ENCODE results near the gene NRXN3.

NRXN3 gene

DNA sequence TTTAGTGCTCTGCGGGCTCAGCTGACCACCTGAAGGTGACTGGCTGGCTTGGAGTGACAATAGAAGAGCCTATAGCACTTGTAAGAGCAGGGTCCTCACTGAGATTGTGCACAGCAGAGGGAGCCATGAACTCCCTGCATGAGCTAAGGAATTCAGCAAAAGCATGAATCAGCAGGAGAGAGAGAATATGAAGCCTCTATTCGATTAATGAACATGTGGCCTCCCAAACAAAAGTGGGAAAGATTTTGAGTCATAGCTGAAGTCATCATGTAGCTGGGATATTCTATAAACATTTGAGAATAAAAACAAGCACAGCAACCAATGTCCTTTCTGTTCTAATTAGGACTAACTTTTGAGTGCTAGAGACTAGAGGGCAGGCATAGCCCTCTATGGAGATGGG lies 1414.5 kb downstream of the NRXN3 start:
- Histone ChIP-seq H3K9me3 (ENCODE audit: control insufficient read depth, insufficient read depth, low read length) (no peaks in the 10 kb centered on the region; the same call in 1 of the 2 replicates), H3K36me3 (ENCODE audit: control insufficient read depth, insufficient read depth, low read length) (no peaks in the 10 kb centered on the region), H3K4me3 (ENCODE audit: low read depth, low read length) (no peak overlapping the region), H3K9ac (ENCODE audit: low read depth, low read length) (no peak overlapping the region), H3K4me1 (ENCODE audit: control insufficient read depth, insufficient read depth, low read length) (peaks cover 15% of the 10 kb centered on the region; the same call in 1 of the 2 replicates), H3K27ac (ENCODE audit: low read depth, low read length) (no peak overlapping the region), H3K27me3 (ENCODE audit: control insufficient read depth, insufficient read depth, low read length) (no peaks in the 10 kb centered on the region)

- H3K27ac ChIP-seq (ENCODE audit: low read depth, low read length), result no peak overlapping the region
- H3K4me3 ChIP-seq (ENCODE audit: low read depth, low read length), result no peak overlapping the region
- H3K9me3 ChIP-seq (ENCODE audit: control insufficient read depth, insufficient read depth, low read length), result peaks cover 7% of the 10 kb centered on the region
- no peaks in the 10 kb centered on the region for H3K27me3 ChIP-seq (ENCODE audit: control insufficient read depth, insufficient read depth, low read length)
- H3K36me3 ChIP-seq (ENCODE audit: control insufficient read depth, insufficient read depth, low read length), result no peaks in the 10 kb centered on the region
- H3K9ac ChIP-seq (ENCODE audit: low read depth, low read length), result no peak overlapping the region
- peaks cover 18% of the 10 kb centered on the region; the same call in 1 of the 2 replicates for H3K4me1 ChIP-seq (ENCODE audit: control insufficient read depth, insufficient read depth, low read length)
These were observed 1415.7 kb downstream of the NRXN3 start for GRCh38 chr14:79585845-79586244.

DNA sequence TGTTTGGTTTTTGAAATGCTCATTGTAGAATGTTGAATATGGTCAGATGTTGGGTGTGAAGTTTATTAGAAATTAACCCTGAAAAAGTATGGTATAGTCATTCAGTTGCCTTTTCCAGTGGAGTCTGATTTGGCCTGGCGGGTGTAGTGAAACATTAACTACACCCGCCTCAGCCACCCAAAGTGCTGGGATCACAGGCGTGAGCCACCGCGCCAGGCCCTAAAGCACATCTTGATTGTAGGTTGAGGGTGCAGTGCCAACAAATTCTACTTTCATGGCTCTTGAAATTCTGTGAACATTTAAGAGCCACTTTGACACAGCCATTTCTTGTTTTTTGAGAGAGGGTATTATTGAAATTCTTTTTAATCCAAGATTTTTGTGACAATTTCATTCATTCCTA lies 1416.2 kb downstream of the NRXN3 start:
- peaks cover 18% of the 10 kb centered on the region; the same call in 1 of the 2 replicates for H3K4me1 ChIP-seq (ENCODE audit: control insufficient read depth, insufficient read depth, low read length)
- no peaks in the 10 kb centered on the region for H3K36me3 ChIP-seq (ENCODE audit: control insufficient read depth, insufficient read depth, low read length)
- H3K9ac ChIP-seq (ENCODE audit: low read depth, low read length), result no peak overlapping the region
- no peak overlapping the region for H3K4me3 ChIP-seq (ENCODE audit: low read depth, low read length)
- H3K27me3 ChIP-seq (ENCODE audit: control insufficient read depth, insufficient read depth, low read length), result no peaks in the 10 kb centered on the region
- peaks cover 7% of the 10 kb centered on the region for H3K9me3 ChIP-seq (ENCODE audit: control insufficient read depth, insufficient read depth, low read length)
- no peak overlapping the region for H3K27ac ChIP-seq (ENCODE audit: low read depth, low read length)

- Histone ChIP-seq H3K27me3 (ENCODE audit: control insufficient read depth, insufficient read depth, low read length) (no peaks in the 10 kb centered on the region), H3K9me3 (ENCODE audit: control insufficient read depth, insufficient read depth, low read length) (peaks cover 7% of the 10 kb centered on the region), H3K4me3 (ENCODE audit: low read depth, low read length) (no peak overlapping the region), H3K36me3 (ENCODE audit: control insufficient read depth, insufficient read depth, low read length) (no peaks in the 10 kb centered on the region), H3K4me1 (ENCODE audit: control insufficient read depth, insufficient read depth, low read length) (peaks cover 16% of the 10 kb centered on the region; the same call in 1 of the 2 replicates), H3K9ac (ENCODE audit: low read depth, low read length) (no peak overlapping the region), H3K27ac (ENCODE audit: low read depth, low read length) (no peak overlapping the region)
These were observed 1416.9 kb downstream of the NRXN3 start for GRCh38 chr14:79586989-79587598.

DNA sequence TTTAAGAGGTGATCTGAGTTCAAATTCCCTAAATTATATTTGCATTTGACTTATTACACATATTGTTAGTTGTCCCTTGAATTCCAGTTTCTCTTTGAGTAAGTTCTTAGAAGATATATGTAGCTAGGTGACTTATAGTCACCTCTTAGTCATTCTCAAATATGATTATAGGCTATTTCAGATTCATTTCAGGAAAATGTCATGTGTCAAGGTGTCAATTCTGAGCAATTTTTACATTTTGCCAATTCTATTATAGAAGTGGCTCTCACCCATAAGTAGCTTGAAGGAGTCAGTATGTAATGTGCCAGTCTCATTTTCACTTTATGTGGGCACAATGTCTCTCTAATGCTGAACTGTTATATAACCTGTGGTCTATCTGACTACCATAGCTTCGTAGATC lies 1417.7 kb downstream of the NRXN3 start:
- H3K9me3 ChIP-seq (ENCODE audit: control insufficient read depth, insufficient read depth, low read length), result peaks cover 9% of the 10 kb centered on the region
- no peak overlapping the region for H3K4me3 ChIP-seq (ENCODE audit: low read depth, low read length)
- H3K27me3 ChIP-seq (ENCODE audit: control insufficient read depth, insufficient read depth, low read length), result no peaks in the 10 kb centered on the region
- no peaks in the 10 kb centered on the region for H3K36me3 ChIP-seq (ENCODE audit: control insufficient read depth, insufficient read depth, low read length)
- peaks cover 16% of the 10 kb centered on the region; the same call in 1 of the 2 replicates for H3K4me1 ChIP-seq (ENCODE audit: control insufficient read depth, insufficient read depth, low read length)
- no peak overlapping the region for H3K27ac ChIP-seq (ENCODE audit: low read depth, low read length)
- no peak overlapping the region for H3K9ac ChIP-seq (ENCODE audit: low read depth, low read length)

DNA sequence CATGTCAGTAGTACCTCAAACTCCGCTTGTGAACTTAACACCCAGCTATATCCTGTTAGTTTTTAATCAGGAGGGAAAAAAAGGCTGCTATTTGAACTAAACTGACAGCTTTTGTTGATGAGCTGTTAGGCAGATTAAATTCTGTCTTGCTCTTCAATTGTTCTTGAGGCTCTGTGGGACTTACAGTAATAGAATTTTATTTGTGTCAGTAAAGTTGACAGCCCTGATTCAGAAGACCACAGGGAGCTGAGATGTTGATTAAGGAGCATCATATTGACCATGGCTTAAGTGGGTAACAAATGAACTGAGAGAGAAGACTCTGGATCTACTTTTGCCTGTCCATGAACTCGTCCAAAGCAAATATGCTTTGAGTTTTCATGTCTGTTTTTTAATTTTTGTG lies 1418.2 kb downstream of the NRXN3 start:
- Histone ChIP-seq H3K27ac (ENCODE audit: low read depth, low read length) (no peak overlapping the region), H3K9me3 (ENCODE audit: control insufficient read depth, insufficient read depth, low read length) (peaks cover 12% of the 10 kb centered on the region), H3K4me3 (ENCODE audit: low read depth, low read length) (no peak overlapping the region), H3K27me3 (ENCODE audit: control insufficient read depth, insufficient read depth, low read length) (no peaks in the 10 kb centered on the region), H3K9ac (ENCODE audit: low read depth, low read length) (no peak overlapping the region), H3K4me1 (ENCODE audit: control insufficient read depth, insufficient read depth, low read length) (peaks cover 16% of the 10 kb centered on the region; the same call in 1 of the 2 replicates), H3K36me3 (ENCODE audit: control insufficient read depth, insufficient read depth, low read length) (no peaks in the 10 kb centered on the region)

DNA sequence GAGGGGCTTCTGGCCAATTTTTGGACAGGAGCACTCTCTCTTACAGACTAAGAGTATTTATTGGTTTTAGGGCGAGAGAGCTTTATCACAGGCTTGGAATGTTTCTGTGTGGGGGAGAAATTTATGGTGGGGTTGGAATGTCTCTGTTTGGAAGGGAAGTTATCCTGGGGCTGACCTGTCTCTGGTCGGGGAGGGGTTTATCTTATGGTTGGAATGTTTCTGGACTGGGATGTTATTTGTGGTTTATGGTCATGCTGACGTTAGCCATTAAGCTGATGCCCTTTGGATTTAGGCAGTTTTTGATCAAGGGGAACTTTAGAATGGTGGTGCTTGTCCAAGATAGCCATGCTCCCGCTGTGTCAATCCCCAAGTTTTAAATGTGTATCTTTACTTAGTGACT lies 1426.4 kb downstream of the NRXN3 start:
- Histone ChIP-seq H3K4me3 (ENCODE audit: low read depth, low read length) (no peak overlapping the region), H3K9ac (ENCODE audit: low read depth, low read length) (no peak overlapping the region), H3K36me3 (ENCODE audit: control insufficient read depth, insufficient read depth, low read length) (no peaks in the 10 kb centered on the region), H3K27ac (ENCODE audit: low read depth, low read length) (no peak overlapping the region), H3K27me3 (ENCODE audit: control insufficient read depth, insufficient read depth, low read length) (no peaks in the 10 kb centered on the region), H3K4me1 (ENCODE audit: control insufficient read depth, insufficient read depth, low read length) (peaks cover 7% of the 10 kb centered on the region; the same call in 1 of the 2 replicates), H3K9me3 (ENCODE audit: control insufficient read depth, insufficient read depth, low read length) (peaks cover 16% of the 10 kb centered on the region)

DNA sequence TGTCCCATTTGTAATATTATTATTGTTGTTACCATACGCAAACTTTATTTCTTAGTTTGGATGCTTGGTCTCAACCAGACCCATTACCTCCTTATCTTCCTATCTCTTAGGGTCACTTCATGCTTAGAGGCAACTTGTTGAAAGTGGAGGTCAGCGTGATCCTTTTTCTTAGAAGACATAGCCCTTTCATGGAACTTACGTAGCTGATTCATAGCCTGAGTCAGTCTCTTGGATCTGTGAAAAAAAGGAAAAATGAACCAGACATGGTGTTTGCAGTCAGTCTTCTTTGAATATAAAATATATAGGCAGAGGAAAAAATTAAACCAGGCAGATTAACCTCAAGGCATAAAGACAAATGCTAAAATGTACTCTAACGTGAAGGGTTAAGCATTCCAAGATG lies 1427.4 kb downstream of the NRXN3 start:
- Histone ChIP-seq H3K9ac (ENCODE audit: low read depth, low read length) (no peak overlapping the region), H3K27ac (ENCODE audit: low read depth, low read length) (no peak overlapping the region), H3K9me3 (ENCODE audit: control insufficient read depth, insufficient read depth, low read length) (peaks cover 16% of the 10 kb centered on the region)

GRCh38 chr14:79598339-79598738 lies 1428.2 kb downstream of the NRXN3 start:
- no peaks in the 10 kb centered on the region for H3K27me3 ChIP-seq (ENCODE audit: control insufficient read depth, insufficient read depth, low read length)
- no peaks in the 10 kb centered on the region for H3K36me3 ChIP-seq (ENCODE audit: control insufficient read depth, insufficient read depth, low read length)
- H3K9me3 ChIP-seq (ENCODE audit: control insufficient read depth, insufficient read depth, low read length), result peaks cover 12% of the 10 kb centered on the region; the same call in 1 of the 2 replicates
- H3K9ac ChIP-seq (ENCODE audit: low read depth, low read length), result no peak overlapping the region
- no peak overlapping the region for H3K4me3 ChIP-seq (ENCODE audit: low read depth, low read length)
- peaks cover 10% of the 10 kb centered on the region; the same call in 1 of the 2 replicates for H3K4me1 ChIP-seq (ENCODE audit: control insufficient read depth, insufficient read depth, low read length)
- H3K27ac ChIP-seq (ENCODE audit: low read depth, low read length), result no peak overlapping the region

More for the DNA sequence above, 1427.4 kb downstream of the NRXN3 start:
- H3K4me1 ChIP-seq (ENCODE audit: control insufficient read depth, insufficient read depth, low read length), result peaks cover 7% of the 10 kb centered on the region; the same call in 1 of the 2 replicates
- no peaks in the 10 kb centered on the region for H3K36me3 ChIP-seq (ENCODE audit: control insufficient read depth, insufficient read depth, low read length)
- H3K4me3 ChIP-seq (ENCODE audit: low read depth, low read length), result no peak overlapping the region
- no peaks in the 10 kb centered on the region for H3K27me3 ChIP-seq (ENCODE audit: control insufficient read depth, insufficient read depth, low read length)

DNA sequence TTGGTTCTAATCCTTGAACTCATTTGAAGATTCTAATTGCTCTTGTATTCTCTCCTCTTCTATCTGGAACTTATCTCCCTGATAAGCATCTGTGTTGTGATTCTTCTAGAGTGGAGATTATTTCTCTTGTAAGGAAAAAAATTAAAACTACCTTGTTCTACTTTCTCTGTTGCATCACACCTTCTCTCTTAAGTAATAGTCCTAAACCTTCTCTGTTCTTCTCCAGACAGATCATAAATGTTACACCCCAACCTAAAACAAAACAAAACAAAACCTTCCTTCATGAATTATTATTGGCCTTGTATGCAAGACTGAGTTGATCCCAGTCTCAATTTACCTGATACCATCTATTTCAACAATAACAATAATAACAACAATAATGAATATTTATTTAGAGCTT lies 1429.1 kb downstream of the NRXN3 start:
- H3K27me3 ChIP-seq (ENCODE audit: control insufficient read depth, insufficient read depth, low read length), result no peaks in the 10 kb centered on the region
- peaks cover 12% of the 10 kb centered on the region; the same call in 1 of the 2 replicates for H3K9me3 ChIP-seq (ENCODE audit: control insufficient read depth, insufficient read depth, low read length)
- H3K4me1 ChIP-seq (ENCODE audit: control insufficient read depth, insufficient read depth, low read length), result 0 out of 2 replicates have a peak, but pooled peaks cover 3% of the 10 kb centered on the region
- H3K9ac ChIP-seq (ENCODE audit: low read depth, low read length), result no peak overlapping the region
- H3K36me3 ChIP-seq (ENCODE audit: control insufficient read depth, insufficient read depth, low read length), result no peaks in the 10 kb centered on the region
- H3K27ac ChIP-seq (ENCODE audit: low read depth, low read length), result no peak overlapping the region
- H3K4me3 ChIP-seq (ENCODE audit: low read depth, low read length), result no peak overlapping the region

DNA sequence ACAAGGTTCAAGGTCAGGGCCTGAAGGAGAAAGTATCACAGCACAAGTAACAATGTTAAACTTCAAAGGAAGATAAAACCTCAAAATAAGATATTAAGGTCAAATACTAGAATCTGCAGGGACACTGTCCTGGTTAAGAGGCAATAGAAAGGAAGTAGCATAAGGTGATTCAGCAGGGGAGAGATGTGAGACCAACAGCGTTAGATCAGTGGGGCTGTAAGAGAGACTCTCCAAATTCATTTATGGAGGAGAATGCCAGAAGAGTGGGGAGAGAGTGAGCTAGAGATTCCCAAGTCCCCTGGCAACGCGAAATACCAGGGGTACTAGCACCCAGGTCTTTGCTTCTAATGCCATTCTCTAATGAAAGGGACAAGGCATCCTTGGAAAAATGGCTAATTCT lies 1430.2 kb downstream of the NRXN3 start:
- Histone ChIP-seq H3K27ac (ENCODE audit: low read depth, low read length) (no peak overlapping the region), H3K36me3 (ENCODE audit: control insufficient read depth, insufficient read depth, low read length) (no peaks in the 10 kb centered on the region), H3K4me3 (ENCODE audit: low read depth, low read length) (no peak overlapping the region), H3K9ac (ENCODE audit: low read depth, low read length) (no peak overlapping the region), H3K4me1 (ENCODE audit: control insufficient read depth, insufficient read depth, low read length) (0 out of 2 replicates have a peak, but pooled peaks cover 3% of the 10 kb centered on the region), H3K27me3 (ENCODE audit: control insufficient read depth, insufficient read depth, low read length) (no peaks in the 10 kb centered on the region), H3K9me3 (ENCODE audit: control insufficient read depth, insufficient read depth, low read length) (peaks cover 12% of the 10 kb centered on the region; the same call in 1 of the 2 replicates)

All from HUES48 (cell line).